ENCODE data around the gene KCNAB1.
"Not testable (repeated sequence)": the region's sequence is repeated elsewhere in the genome, so short reads cannot be mapped to it uniquely, and the experiment has no call there.

KCNAB1 gene

DNA sequence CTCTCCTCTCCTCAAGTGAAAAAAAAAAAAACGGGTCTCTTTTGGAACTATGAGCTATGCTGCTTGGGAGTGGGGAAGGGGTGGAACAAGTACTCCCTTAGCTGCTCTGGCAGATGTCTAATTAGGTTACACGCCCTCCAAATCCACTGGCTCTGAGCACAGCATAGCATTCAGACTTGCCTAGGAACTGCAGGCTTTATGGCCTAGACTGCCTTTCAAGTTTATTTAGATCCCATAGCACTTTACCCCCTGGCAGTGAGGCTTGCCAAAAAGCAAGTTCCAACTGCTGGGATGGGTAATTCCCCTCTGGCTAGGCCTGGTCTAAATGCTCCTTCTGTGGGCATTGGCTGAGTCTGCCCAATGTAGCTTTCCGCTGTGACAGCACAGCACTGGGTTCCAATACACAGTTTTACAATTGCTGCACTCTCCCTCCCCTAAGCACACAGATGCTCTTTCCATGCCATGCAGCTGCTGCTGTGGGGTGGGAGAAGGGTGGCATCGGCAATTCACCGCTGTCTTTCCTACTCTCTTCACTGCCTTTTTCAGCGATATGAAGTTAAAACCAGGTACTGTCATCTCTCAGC, 152.8 kb downstream of the KCNAB1 start:
- no peak for DNase-seq (ENCODE audit: low read depth)

- DNase-seq (ENCODE audit: low read depth): no peak
These were observed 154.4 kb downstream of the KCNAB1 start for GRCh38 chr3:156274791-156275190.

DNA sequence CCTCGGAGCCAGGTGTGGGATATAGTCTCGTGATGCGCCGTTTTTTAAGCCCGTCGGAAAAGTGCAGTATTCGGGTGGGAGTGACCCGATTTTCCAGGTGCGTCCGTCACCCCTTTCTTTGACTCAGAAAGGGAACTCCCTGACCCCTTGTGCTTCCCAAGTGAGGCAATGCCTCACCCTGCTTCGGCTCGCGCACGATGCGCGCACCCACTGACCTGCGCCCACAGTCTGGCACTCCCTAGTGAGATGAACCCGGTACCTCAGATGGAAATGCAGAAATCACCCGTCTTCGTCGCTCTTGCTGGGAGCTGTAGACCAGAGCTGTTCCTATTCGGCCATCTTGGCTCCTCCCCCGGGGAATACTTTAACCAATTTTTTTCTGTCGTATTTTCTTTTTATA, 164.3 kb downstream of the KCNAB1 start:
- DNase-seq (ENCODE audit: low read depth): not testable (repeated sequence)

- no peak for DNase-seq (ENCODE audit: low read depth)
These were observed 165.2 kb downstream of the KCNAB1 start for GRCh38 chr3:156285626-156286025.

DNA sequence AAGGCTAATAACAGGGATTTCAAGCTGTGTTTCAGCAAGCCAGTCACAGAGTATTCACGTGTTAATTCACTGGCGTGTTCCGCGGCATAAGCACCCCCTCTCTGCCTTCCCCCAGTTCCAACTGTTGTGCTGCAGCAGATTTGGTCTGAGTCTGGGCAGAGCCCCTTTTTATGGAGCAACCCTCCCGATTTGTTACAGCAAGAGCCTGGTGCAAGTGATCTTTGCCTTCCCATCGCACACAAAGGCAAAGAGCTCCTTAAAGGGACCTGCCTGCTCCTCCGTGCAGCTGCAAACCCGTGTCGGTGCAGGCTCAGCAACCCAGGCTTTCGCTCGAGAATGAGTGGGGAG, 170.5 kb downstream of the KCNAB1 start:
- no peak for DNase-seq (ENCODE audit: low read depth)

DNA sequence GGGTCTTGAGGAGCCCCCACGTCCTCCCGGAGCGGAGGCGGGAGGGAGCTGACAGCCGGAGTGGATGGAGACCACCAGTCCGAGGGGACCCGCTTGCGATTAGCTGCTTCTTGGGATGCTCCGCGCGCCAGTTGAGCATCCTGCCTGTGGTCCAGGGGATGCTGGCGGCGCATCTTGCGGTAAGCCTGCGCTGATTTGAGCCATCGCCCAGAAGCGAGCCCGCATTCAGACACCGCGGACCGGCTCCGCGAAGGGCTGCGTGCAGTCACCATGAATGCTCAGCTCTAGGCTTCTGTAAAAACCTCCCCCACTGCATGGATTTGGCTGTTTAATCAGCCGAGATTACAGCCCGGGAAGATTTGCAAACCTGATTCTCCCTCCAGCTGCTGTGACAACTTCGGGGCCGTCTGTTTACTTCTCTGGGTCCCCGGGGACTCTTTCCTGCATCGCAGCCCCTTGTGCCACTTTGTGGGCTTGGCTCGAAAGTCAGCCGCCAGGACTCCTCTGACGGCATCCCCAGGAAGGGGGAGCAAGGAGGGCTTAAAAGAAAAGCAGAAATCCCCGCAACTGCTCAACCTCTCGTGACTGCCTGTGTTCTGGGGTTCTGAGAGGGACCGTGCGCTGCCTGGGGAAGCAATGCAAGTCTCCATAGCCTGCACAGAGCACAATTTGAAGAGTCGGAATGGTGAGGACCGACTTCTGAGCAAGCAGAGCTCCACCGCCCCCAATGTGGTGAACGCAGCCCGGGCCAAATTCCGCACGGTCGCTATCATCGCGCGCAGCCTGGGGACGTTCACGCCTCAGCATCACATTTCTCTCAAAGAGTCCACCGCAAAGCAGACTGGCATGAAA, 171.1 kb downstream of the KCNAB1 start:
- DNase-seq (ENCODE audit: low read depth): no peak

GRCh38 chr3:156293566-156293965, 173.2 kb downstream of the KCNAB1 start:
- no peak for DNase-seq (ENCODE audit: low read depth)

GRCh38 chr3:156297582-156297981, 177.2 kb downstream of the KCNAB1 start:
- no peak for DNase-seq (ENCODE audit: low read depth)

DNA sequence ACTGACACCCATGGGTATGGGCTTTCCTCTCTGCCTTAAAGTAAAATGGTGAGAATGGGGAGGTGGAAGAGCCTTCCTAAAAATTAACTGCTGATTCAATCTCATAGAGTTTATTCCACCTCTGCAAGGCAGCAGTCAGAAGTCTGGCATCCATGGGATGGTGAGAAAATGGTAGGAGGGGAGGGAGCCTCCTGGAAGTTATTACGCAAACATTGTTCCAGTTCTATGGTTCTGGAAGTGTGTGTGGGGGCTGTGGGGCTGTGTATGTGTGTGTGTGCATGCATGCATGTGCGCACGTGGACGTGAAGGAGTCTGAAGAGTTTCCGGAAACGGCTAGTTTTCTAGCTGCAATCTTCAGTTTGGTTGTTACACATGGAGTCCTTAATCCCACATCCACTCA, 177.6 kb downstream of the KCNAB1 start:
- DNase-seq (ENCODE audit: low read depth): no peak

- no peak for DNase-seq (ENCODE audit: low read depth)
These were observed 178.6 kb downstream of the KCNAB1 start for GRCh38 chr3:156298938-156299337.

DNA sequence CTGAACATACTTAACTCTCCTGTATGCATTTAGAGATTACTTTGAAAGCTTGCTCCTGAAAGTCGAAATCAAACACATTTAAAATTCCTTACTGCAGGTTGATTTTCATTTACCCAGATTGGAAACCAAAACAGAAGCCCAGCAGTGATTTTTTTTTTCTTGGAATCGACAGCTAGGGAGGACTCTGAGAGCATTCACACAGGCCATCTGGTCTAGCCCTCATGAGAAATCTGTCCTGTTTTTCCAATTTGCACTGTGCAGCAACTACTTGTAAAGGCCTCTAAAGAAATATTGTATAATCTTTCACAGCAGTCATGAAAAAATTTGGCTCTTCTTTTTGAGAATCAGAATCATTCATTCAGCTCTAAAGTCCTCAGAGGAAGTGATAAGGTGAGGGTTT, 179.2 kb downstream of the KCNAB1 start:
- no peak for DNase-seq (ENCODE audit: low read depth)

DNA sequence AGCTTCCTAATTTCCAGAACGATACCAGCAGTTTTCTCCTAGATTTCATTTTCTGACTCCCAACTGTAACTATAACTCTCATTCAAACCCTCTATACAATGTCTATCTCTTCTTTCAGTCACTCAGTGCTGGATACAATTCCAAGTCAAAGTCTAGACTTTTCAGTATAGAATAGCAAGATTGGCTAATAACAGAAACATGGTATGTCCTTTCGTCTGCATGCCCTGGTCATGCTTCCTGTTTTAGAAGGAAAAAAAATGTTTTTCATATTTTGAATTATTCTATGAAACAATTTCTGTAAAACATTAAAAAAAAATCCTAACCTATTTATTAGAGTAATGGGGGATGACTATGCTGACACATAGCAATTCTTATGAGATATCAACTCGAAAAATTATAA, 180.0 kb downstream of the KCNAB1 start:
- no peak for DNase-seq (ENCODE audit: low read depth)

DNA sequence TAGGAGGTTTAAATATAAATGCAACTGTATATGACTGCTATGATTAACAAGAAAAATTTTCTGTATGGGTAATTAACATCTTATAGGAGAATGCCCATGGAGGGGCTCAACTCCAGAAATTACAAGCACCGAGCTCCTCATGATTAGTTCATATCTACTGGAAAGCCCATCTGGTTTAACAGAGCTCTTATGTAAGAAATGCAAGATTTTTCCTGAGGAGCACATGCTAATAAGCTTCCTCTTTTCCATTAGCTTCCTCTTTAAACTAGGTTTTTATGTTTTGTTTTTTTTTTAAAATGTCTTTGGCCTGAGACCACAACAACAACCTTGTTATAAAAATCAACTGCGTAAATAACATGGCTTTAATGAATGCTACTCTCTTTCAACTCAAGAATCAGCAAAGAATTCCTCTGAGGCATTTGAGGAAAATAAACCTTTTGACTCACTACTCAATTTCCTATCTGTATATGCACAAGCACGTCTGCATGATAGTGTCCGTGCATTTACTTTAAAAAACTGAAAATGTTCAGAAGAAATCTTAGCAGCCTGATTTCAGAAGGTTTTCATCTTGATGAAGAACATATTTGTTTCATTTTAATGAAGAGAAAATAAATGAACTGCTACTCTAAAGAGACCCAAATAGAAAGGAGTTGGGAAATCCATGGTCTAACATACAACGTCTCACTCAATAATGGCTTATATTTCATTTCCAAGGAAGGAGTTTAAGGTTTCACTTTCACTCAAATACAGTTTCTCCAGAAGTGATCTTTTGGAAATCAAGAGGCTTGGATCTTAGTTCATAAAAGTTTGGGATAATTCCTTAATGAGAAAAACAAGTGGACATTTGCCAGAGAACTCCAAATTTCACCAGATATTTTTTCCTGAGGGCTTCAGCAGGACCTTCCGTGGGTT, 180.8 kb downstream of the KCNAB1 start:
- no peak for DNase-seq (ENCODE audit: low read depth)

DNA sequence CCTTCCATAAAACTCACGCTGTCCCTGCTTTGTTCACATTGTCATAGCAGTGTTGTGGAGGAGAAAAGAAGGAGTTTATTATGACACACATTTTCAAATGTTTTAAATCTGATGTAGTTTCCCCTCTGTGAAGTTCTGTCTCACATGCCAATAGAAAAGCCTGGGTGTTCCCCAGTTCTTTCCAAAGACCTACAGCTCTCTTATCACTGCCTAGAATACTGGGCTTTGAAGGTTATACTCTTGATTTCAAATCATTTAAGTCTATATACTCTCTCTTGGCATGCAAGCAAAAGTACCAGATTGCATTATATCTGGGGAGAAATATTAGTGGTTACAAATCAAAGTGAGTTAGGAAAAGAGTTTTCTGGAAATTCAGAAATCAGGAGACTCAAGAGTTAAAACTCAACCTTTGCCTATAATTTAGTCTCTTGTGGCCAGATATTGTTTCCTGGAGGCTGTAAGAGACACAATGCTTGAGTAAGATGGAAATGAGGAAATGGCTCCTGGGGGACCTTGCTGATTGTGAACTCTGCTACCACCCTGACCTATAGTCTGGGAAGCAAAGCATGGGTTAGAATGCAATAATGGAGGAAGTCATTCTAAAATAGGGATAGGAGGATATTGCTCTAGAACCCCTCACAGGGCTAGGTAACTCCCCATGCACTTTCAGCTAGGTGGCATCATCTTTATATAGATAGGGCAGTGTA, 182.8 kb downstream of the KCNAB1 start:
- DNase-seq (ENCODE audit: low read depth): no peak

DNA sequence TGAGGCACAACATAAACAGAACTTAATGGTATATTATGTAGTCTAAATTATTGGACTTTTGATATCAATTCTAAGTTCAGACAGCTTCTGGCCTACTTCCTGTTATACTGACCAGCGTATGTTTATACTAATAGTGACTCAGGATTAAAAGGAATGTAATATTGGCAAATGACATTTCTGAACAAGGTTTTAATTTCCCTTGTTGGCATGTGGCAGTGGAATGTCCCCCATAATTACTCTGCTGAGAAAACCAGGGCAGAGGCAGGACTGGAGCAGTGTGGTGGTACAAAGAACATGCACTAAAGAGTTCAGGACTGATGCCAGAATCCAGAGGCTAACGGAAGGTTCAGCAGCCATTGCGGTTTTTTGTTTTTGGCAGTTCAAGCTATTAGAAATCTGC, 184.0 kb downstream of the KCNAB1 start:
- DNase-seq (ENCODE audit: low read depth): no peak

- no peak for DNase-seq (ENCODE audit: low read depth)
These were observed 185.3 kb downstream of the KCNAB1 start for GRCh38 chr3:156305672-156306071.

- no peak for DNase-seq (ENCODE audit: low read depth)
These were observed 187.3 kb downstream of the KCNAB1 start for GRCh38 chr3:156307704-156308103.

GRCh38 chr3:156311431-156311830, 191.1 kb downstream of the KCNAB1 start:
- no peak for DNase-seq (ENCODE audit: low read depth)

DNA sequence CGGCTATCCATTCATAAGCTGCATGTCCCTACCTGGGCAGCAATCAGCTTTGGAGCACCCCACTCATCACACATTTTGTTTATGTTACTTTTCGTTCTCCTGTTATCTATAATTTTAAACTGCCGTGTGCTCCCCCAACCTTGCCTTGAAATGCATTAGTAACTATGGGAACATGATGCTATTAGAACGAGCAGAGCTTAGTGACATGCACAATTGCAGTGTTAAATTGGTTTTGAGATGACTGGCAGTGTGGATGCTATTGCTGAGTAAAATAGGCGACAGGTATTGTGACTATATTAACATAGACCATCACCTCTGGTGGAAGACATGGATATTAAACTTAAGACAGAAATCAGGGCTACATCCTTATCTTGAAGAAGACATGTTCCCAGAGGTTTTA, 191.6 kb downstream of the KCNAB1 start:
- DNase-seq (ENCODE audit: low read depth): no peak

DNA sequence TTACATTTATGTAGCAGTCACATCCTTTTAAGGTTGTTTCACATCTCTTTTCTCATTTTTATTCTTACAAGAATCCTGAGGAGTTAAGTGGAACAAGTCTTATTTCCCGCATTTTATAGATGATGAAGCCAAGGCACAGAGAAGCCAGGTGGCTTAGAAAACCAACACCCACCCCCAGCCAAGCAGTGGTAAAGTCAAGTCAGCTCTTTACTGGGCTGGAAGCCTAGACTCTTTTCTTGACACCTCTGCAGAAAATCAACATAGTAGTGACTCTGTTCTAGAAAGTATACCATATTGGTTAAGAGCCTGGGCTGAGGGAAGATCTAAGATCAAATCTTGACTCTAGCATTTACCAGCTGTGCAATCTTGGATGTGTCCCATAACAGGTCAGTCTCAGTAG, 195.7 kb downstream of the KCNAB1 start:
- no peak for DNase-seq (ENCODE audit: low read depth)

GRCh38 chr3:156317462-156318074, 197.2 kb downstream of the KCNAB1 start:
- DNase-seq (ENCODE audit: low read depth): no peak

- no peak for DNase-seq (ENCODE audit: low read depth)
These were observed 201.6 kb downstream of the KCNAB1 start for GRCh38 chr3:156321945-156322344.
